GM18508 (cell line): ENCODE results near the gene SCAPER.
"Not testable (repeated sequence)": the region's sequence is repeated elsewhere in the genome, so short reads cannot be mapped to it uniquely, and the experiment has no call there.

ENCODE experiments used
- ATAC-seq: cut with Tn5 transposase; IDR thresholded peaks from one replicate; pipeline ENCODE4 v1.9.1; 2021; ENCODE audit warnings: moderate number of reproducible peaks; ENCODE audit not compliant: insufficient read depth, unreplicated experiment

The SCAPER gene

GRCh38 chr15:76687592-76687991, 217.5 kb downstream of the SCAPER start:
- not testable (repeated sequence) for ATAC-seq

GRCh38 chr15:76684002-76684401, 221.1 kb downstream of the SCAPER start:
- ATAC-seq, result no peak

DNA sequence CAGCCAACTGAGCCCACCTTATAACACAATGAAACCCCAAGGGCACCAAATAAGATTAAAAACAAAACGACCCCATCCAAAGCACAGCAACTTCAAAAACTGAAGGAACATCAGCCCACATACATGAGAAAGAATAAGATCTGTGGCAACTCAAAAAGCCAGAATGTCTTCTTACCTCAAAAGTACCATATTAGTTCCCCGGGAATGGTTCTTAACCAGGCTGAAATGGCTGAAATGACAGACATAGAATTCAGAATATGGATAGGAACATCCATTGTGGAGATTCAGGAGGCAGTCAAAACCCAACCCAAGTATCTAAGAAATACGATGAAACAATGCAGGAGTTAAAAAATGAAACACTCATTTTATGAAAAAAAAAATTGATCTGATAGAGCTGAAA, 222.3 kb downstream of the SCAPER start:
- ATAC-seq, result no peak

DNA sequence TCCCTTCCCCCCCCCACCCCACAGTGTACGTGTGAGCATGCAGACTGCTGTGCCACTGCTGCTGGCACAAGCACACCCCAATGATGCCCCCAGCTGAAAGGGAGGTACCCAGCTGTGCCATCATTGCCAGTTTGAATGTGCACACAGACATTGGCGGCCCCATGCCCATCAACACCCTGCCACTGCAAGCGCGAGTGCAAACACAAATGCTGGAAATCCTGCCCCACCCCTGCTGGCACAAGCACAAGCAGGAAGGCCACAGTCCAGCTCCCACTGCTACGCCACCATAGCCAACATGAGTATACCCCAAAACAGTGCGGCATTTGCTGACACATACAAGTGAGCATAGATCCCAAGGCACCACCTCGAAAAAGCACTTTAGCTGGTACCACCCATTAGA, 222.9 kb downstream of the SCAPER start:
- ATAC-seq, result no peak

DNA sequence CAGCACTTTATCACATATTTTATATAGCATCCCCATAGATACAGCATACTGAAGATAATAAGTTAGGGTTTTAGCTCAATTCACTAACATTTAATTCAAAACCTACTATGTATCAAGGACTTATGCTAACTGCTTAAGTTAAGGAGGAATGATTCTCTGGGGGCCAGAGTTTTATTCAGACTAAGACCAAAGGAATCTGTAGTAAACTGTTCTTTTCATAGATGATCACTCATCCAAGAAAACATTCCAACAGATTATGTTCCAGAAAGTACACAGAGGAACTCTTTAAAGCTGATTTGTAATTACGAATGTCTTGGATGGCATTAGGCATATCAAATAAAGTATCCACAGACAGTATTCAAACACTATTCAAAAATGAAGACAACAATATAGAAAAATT, 226.4 kb downstream of the SCAPER start:
- no peak for ATAC-seq

GRCh38 chr15:76674883-76675282, 230.3 kb downstream of the SCAPER start:
- no peak for ATAC-seq

GRCh38 chr15:76669521-76670207, 235.5 kb downstream of the SCAPER start:
- ATAC-seq, result no peak

DNA sequence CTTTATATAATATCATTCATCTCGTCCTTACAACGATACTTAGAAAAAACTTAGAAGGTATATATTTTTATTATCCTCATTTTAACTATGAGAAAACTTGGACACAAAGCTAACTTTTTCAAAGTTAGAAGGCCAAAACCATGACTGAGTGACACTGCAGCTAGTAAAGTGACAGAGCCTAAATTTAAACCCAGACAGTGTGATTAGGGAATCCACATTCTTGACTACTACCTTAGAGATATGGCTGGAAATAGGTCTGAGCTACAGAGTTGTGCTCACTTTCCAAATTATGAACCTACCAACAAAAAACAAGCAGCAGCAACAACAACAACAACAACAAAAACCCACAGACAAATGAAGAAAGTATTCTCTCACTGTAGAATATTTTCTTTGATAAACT, 236.2 kb downstream of the SCAPER start:
- no peak for ATAC-seq

DNA sequence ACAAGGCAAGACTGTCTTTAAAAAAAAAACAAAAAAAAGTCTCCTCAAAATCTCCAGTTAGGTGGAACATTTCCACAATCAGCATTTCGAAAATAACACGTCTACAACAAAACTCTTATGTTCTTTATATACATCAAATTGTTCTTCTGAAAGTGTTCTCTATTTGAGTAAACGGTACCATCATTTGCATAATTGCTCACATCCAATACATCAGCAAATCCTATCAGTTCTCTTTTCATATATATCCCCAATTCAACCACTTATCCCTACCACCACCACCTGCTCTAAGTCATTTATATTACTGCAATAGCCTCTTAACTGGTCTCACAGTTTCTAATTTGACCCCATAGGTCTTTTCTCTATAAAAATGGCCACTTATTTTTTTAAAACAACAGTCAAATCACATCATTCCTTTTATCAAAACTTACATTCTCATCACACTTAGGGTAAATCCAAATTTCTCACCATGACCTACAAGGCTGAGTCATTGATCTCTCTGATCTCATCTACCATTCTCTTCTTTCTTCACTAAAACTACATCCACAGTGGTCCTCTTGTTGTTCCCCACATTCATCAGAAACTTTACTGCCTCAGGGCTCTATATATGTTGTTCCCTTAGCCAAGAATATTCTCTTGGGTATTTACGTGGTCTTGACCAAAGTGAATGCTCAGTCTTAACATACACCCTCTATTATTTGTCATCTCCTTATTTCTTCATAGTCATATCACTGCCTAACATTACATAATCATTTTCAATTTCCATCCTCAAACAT, 237.0 kb downstream of the SCAPER start:
- no peak for ATAC-seq

DNA sequence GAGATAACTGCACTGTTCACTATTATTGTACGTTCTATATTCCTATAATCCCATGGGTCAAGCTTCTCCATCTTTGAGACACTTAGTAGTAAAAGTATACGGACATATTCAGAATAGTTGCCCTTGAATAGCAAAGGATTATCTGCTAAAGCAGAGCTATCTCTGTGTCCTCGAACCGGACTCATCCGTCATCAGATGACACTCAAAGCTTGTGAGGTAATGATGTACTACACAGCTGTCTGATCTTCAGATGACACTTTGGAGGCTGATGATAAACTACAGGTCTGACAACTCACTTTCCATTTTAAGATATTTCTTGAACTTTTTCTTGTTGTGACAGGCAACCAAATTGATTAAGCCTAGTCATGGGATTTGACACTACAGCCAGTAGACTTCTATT, 240.2 kb downstream of the SCAPER start:
- ATAC-seq, result no peak

GRCh38 chr15:76664411-76664810, 240.7 kb downstream of the SCAPER start:
- no peak for ATAC-seq

- no peak for ATAC-seq
Measured at GRCh38 chr15:76663529-76663928, 241.6 kb downstream of the SCAPER start.

DNA sequence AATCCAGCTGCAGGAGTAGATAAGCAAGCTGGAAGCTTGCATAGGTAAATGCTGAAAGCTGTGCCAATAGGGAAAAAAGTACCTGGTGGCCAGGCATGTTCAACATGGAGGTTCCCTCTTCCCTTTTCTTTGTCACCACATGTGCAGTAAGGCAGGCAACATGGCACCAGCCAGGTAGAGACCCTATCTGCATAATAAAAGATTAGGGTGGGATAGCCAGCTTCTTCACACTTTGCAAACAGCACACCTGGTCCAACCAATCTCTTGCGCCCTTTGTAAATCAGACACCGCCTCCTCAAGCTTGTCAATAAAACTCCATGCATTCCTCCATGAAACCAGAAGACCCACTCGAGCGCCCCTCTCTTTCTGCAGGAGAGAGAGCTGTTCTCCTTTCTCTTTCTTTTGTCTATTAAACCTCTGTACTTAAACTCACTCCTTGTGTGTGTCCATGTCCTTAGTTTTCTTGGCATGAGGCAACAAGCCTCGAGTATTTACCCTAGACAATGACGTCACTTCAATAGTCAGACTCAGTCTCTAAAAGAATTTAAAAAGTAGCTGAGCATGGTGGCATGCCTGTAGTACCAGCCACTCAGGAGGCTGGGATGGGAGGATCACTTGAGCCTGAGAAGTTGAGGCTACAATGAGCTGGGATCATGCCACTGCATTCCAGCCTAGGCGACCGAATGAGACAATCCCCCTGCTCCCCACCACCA, 256.3 kb downstream of the SCAPER start:
- no peak for ATAC-seq

DNA sequence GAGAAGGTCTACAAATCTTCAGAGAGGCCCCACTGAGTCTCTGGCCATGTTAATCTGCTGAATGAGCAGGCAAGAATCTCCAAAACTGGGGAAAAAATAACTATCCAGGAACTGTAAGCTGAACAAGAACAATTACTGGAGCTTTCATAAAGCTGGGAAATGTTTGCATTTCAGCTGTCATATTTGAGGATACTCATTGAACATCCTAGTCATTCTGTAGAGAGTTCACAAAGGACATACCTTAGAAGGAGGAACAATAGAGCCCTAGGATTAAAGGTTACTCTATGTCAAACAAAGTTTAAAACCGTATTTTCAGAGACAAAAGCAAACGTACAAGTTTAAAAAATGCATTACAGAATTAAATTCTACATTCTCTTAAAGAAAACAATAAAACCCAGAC, 257.5 kb downstream of the SCAPER start:
- ATAC-seq, result no peak

GRCh38 chr15:76644646-76645045, 260.5 kb downstream of the SCAPER start:
- no peak for ATAC-seq

DNA sequence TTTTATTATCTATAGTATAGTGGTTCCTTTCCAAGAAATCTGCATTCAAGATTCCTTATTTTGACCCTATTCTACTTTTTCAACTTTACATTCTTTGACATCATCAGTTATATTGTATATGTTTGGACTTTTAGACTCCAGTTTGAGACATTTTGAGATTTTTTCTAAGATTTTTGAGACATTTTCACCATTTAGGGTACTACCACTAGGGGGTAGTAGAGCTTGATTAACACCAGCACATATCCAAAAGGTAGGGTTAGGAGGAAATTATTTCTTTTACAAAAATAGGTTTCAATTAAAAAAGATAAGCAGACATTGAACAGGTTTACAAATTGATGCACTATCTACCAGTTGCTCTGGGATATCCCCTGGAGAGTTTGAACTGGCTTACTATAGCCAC, 262.5 kb downstream of the SCAPER start:
- no peak for ATAC-seq

- no peak for ATAC-seq
Measured at GRCh38 chr15:76637166-76637565, 268.0 kb downstream of the SCAPER start.

DNA sequence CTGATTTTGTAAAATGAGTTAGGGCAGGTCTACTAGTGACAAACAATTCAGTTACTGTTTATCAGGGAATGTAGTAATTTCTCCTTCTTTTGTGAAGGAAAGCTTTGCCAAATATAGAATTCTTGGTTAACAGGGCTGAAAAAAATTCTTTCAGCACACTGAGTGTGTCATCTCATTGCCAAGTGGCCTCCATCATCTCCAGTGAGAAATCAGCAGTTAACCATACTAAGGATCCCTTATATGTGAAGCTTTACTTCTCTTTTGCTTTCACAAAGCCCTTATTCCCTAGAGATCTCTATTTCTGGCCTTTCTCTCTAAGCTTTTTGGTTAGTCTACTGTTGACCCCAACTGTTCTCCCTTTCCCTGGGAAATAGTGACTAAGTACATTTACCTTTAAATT, 269.1 kb downstream of the SCAPER start:
- no peak for ATAC-seq

DNA sequence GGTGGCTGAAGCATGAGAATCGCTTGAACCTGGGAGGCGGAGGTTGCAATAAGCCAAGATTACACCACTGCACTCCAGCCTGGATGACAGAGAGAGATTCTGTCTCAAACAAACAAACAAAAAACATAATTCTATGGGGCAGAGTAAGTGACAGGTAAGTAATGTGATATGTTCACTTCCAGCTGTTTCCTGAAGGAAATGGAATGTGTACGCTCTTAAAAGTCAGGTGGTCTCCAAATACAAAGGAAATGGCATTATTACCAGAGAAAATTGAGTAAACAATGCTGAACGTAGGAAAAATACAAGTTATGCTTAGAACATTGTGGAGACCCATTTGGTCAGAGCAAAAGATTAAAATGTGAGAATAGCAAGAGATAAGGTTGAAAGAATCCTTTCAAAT, 278.5 kb downstream of the SCAPER start:
- ATAC-seq, result no peak

DNA sequence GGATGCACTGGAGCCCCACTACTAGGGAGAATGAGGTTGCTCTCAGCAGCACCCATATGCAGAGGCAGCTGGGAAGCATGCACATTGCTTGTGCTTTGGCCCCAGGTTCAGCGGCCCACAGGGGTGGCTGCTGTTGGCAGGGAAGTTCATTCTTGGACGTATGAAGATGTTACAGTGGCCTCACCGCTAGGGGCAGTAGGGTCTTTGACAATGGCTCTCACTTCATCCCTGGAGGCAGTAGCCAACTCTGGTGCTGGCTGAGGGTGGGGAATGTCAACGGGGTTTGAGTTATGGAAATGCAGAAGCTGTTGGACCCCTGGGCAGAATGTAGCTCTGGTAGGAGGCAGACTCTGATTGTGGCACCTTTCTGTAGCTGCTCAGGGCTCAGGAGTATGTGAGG, 279.9 kb downstream of the SCAPER start:
- no peak for ATAC-seq

GRCh38 chr15:76614725-76615124, 290.4 kb downstream of the SCAPER start:
- no peak for ATAC-seq
